ENCODE data around the gene PI4KA. TPM values are rescaled to one million over a fixed set of nuclear protein-coding genes. Genes with fewer than 3 reads are reported as not detected.

Gene PI4KA
- total RNA-seq, 4 donors from 2014 or later, result 85.0 to 127 (median 101) TPM

- peaks cover 71 to 76% of the 10 kb centered on the region in 2 donors for H3K36me3 ChIP-seq
- TF ChIP-seq POLR2A (IDR thresholded peaks at IDR 0.05) (no peak), CTCF (IDR thresholded peaks at IDR 0.05) (no peak)
- H3K9me3 ChIP-seq, result no peaks in the 10 kb centered on the region
- no peak overlapping the region for H3K4me3 ChIP-seq (replicated peaks in 1 of 3)
- 92 to 94% methylated on average over 6 of the region's 6 CpGs for WGBS, 2 donors
- no peaks in the 10 kb centered on the region for H3K4me1 ChIP-seq
- DNase-seq, result no peak
- no peak overlapping the region for H3K27ac ChIP-seq
- intact Hi-C loops (cut with DNase I), result no loop called here
- no peaks in the 10 kb centered on the region for H3K27me3 ChIP-seq
Observed at GRCh38 chr22:20804650-20805049, 54.0 kb downstream of the PI4KA start.

- Histone ChIP-seq H3K9me3 (no peaks in the 10 kb centered on the region), H3K36me3 (peaks cover 77 to 79% of the 10 kb centered on the region in 2 donors), H3K27me3 (no peaks in the 10 kb centered on the region), H3K4me3 (replicated peaks in 1 of 3) (no peak overlapping the region), H3K4me1 (no peaks in the 10 kb centered on the region), H3K27ac (no peak overlapping the region)
- WGBS, 2 donors, result 78 to 84% methylated on average over 11 of the region's 11 CpGs
- intact Hi-C loops (cut with DNase I), result no loop called here
- TF ChIP-seq POLR2A (IDR thresholded peaks at IDR 0.05) (no peak), CTCF (IDR thresholded peaks at IDR 0.05) (peak in 1 of 6 experiments; percentile 15)
- DNase-seq, result peak in 1 of 2 donors; percentile 9
Observed at GRCh38 chr22:20803696-20804324, 54.8 kb downstream of the PI4KA start.

GRCh38 chr22:20802922-20803553 lies 55.6 kb downstream of the PI4KA start:
- DNase-seq, result no peak
- Histone ChIP-seq H3K9me3 (no peaks in the 10 kb centered on the region), H3K36me3 (peaks cover 85 to 87% of the 10 kb centered on the region in 2 donors), H3K4me3 (replicated peaks in 1 of 3) (no peak overlapping the region), H3K27me3 (no peaks in the 10 kb centered on the region), H3K27ac (no peak overlapping the region), H3K4me1 (no peaks in the 10 kb centered on the region)
- intact Hi-C loops (cut with DNase I), result no loop called here
- 86 to 94% methylated on average over 11 of the region's 11 CpGs for WGBS, 2 donors
- TF ChIP-seq POLR2A (IDR thresholded peaks at IDR 0.05), result no peak
- no peak for TF ChIP-seq CTCF (IDR thresholded peaks at IDR 0.05)

GRCh38 chr22:20802452-20802851 lies 56.2 kb downstream of the PI4KA start:
- DNase-seq, result no peak
- Histone ChIP-seq H3K4me3 (replicated peaks in 1 of 3) (no peak overlapping the region), H3K4me1 (no peaks in the 10 kb centered on the region), H3K9me3 (no peaks in the 10 kb centered on the region), H3K27me3 (no peaks in the 10 kb centered on the region), H3K36me3 (peaks cover 90 to 92% of the 10 kb centered on the region in 2 donors), H3K27ac (no peak overlapping the region)
- TF ChIP-seq POLR2A (IDR thresholded peaks at IDR 0.05), result no peak
- no peak for TF ChIP-seq CTCF (IDR thresholded peaks at IDR 0.05)
- intact Hi-C loops (cut with DNase I), result no loop called here
- 78 to 94% methylated on average over 6 of the region's 6 CpGs for WGBS, 2 donors

GRCh38 chr22:20799449-20799848 lies 59.2 kb downstream of the PI4KA start:
- H3K27me3 ChIP-seq, result no peaks in the 10 kb centered on the region
- no peaks in the 10 kb centered on the region for H3K9me3 ChIP-seq
- DNase-seq, result no peak
- WGBS, 2 donors, result 91 to 100% methylated on average over 7 to 8 of the region's 8 CpGs
- H3K27ac ChIP-seq, result no peak overlapping the region
- no peak overlapping the region for H3K4me3 ChIP-seq (replicated peaks in 1 of 3)
- TF ChIP-seq POLR2A (IDR thresholded peaks at IDR 0.05), result no peak
- H3K36me3 ChIP-seq, result peaks cover 83 to 85% of the 10 kb centered on the region in 2 donors
- intact Hi-C loops (cut with DNase I), result no loop called here
- H3K4me1 ChIP-seq, result no peaks in the 10 kb centered on the region
